ENCODE measurements around the gene C4B.
"Not testable (repeated sequence)": the region's sequence is repeated elsewhere in the genome, so short reads cannot be mapped to it uniquely, and the experiment has no call there.

GRCh38 chr6:32049149-32049548 lies 34.6 kb downstream of the C4B start:
- TF ChIP-seq POLR2A, CTCF (IDR thresholded peaks at IDR 0.05): not testable (repeated sequence)
